Activated naive CD4-positive, alpha-beta T cell treated with Interleukin-2 at 50 U/mL for 16 hours (primary cell): Measurements from ENCODE around the gene CYP4A11.
"Not testable (repeated sequence)": the region's sequence is repeated elsewhere in the genome, so short reads cannot be mapped to it uniquely, and the experiment has no call there.

ENCODE experiments used
- DNase-seq: peaks from one replicate; pipeline ENCODE4 v3.0.0-alpha.2; 2020

The CYP4A11 gene

DNA sequence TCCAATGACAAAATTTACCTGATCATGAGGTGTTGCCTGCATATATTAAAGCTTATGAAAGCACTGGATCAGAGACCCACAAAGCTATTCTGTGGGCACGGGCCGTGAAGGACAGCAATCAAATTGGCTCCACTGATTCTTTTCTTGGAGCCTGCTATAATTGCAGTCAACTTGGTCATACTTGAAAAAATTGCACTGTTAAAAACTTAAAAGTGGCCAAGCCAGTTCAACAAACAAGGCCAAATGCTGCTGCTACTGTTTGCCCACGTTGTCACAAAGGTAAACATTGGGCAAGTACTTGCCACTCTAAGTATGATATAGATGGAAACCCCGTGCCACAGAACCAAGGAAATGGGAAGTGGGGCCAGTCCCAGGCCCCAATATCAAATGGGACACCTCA is 37.8 kb downstream of the CYP4A11 start:
- no peak for DNase-seq

GRCh38 chr1:46900401-46900800 is 40.9 kb downstream of the CYP4A11 start:
- no peak for DNase-seq

DNA sequence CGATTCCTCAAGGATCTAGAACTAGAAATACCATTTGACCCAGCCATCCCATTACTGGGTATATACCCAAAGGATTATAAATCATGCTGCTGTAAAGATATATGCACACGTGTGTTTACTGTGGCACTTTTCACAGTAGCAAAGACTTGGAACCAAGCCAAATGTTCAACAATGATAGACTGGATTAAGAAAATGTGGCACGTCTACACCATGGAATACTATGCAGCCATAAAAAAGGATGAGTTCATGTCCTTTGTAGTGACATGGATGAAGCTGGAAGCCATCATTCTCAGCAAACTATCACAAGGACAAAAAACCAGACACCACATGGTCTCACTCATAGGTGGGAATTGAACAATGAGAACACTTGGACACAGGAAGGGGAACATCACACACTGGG is 59.6 kb downstream of the CYP4A11 start:
- DNase-seq: not testable (repeated sequence)
